Keratinocyte (primary cell): ENCODE data around the gene GALR3. TPM values are rescaled to one million over a fixed set of nuclear protein-coding genes. Genes with fewer than 3 reads are reported as not detected.

Source experiments
- DNase-seq: peaks from one replicate; pipeline ENCODE4 v3.0.0-alpha.2; 2011; ENCODE audit warnings: low read depth, missing footprints, low spot score
- FAIRE-seq: peaks from 2 replicates; lab custom pipeline; 2011; peaks lifted over from hg19 to GRCh38; lab: Jason Lieb, UNC
- H2AFZ ChIP-seq: 2 replicates; pipeline ENCODE4 v1.6.0; 2012; ENCODE audit warnings: low read length, control low read depth, inconsistent platforms; ENCODE audit not compliant: control insufficient read depth
- H3K27ac ChIP-seq: 2 replicates; pipeline ENCODE4 v1.5.1; 2011; ENCODE audit warnings: low read length; ENCODE audit not compliant: control insufficient read depth, insufficient read depth
- H3K27me3 ChIP-seq: 3 replicates; pipeline ENCODE4 v1.6.0; 2011; ENCODE audit warnings: low read length; ENCODE audit not compliant: control insufficient read depth, insufficient read depth; ENCODE audit errors: extremely low read depth
- H3K36me3 ChIP-seq, 2 experiments: 2 replicates in 1 of 2; 3 replicates in 1 of 2; pipeline ENCODE4 v1.5.1; 2011; ENCODE audit warnings: low read length in 2 of 2, mild to moderate bottlenecking in 1 of 2; ENCODE audit not compliant: control insufficient read depth in 2 of 2, insufficient read depth in 2 of 2; ENCODE audit errors: extremely low read depth in 1 of 2
- H3K4me1 ChIP-seq: 3 replicates; pipeline ENCODE4 v1.5.1; 2011; ENCODE audit warnings: low read length; ENCODE audit not compliant: control insufficient read depth, insufficient read depth; ENCODE audit errors: extremely low read depth
- H3K4me2 ChIP-seq: 3 replicates; pipeline ENCODE4 v1.6.0; 2011; ENCODE audit warnings: low read depth, low read length; ENCODE audit not compliant: control insufficient read depth, insufficient read depth; ENCODE audit errors: extremely low read depth
- H3K4me3 ChIP-seq, 3 experiments: fragments of 200-600 bp in 1 of 3; sonication (generic) in 1 of 3; 2 replicates in 2 of 3; 3 replicates in 1 of 3; pipeline ENCODE4 v1.5.1; 2011 to 2016; ENCODE audit warnings: low read length in 3 of 3, mild to moderate bottlenecking in 3 of 3, control low read depth in 2 of 3, inconsistent platforms in 1 of 3, low read depth in 1 of 3, mixed read lengths in 1 of 3, mixed run types in 1 of 3, moderate library complexity in 1 of 3; ENCODE audit not compliant: control insufficient read depth in 2 of 3, insufficient read depth in 2 of 3; ENCODE audit errors: extremely low read depth in 1 of 3
- H3K79me2 ChIP-seq: 2 replicates; pipeline ENCODE4 v1.6.0; 2012; ENCODE audit warnings: low read length; ENCODE audit not compliant: control insufficient read depth, insufficient read depth
- H3K9ac ChIP-seq: 3 replicates; pipeline ENCODE4 v1.6.0; 2011; ENCODE audit warnings: low read length; ENCODE audit not compliant: control insufficient read depth, insufficient read depth; ENCODE audit errors: extremely low read depth
- H3K9me1 ChIP-seq: 3 replicates; pipeline ENCODE4 v1.6.0; 2011; ENCODE audit warnings: low read length; ENCODE audit not compliant: control insufficient read depth, insufficient read depth; ENCODE audit errors: extremely low read depth
- H3K9me3 ChIP-seq: 2 replicates; pipeline ENCODE4 v1.5.1; 2012; ENCODE audit warnings: low read depth, low read length; ENCODE audit not compliant: control insufficient read depth
- H4K20me1 ChIP-seq: 3 replicates; pipeline ENCODE4 v1.6.0; 2011; ENCODE audit warnings: low read length; ENCODE audit not compliant: control insufficient read depth, insufficient read depth; ENCODE audit errors: extremely low read depth
- EZH2 ChIP-seq: IDR thresholded peaks from one replicate; pipeline ENCODE4 v1.6.1; 2012; ENCODE audit warnings: inconsistent platforms, mild to moderate bottlenecking, low read length, moderate library complexity
- dilution Hi-C: fragments of 300-500 bp; cut with MboI; formaldehyde crosslinking; loops from one replicate; pipeline ENCODE4 v1.7.0; 2020; ENCODE audit warnings: low sequenced_read_pairs; ENCODE audit not compliant: extremely low pct_ligation_motif_present
- polyA plus RNA-seq, 5 experiments: library from polyadenylated mRNA; depleted of rRNA in 3 of 5; stranded (reverse) in 3 of 5; stranded (forward) in 1 of 5; unstranded in 1 of 5; fragments of >200 nt; gene quantifications; 1 replicate in 1 of 5; 2 replicates in 3 of 5; 3 replicates in 1 of 5; pipeline versions ENCODE4 v1.2.1 to v1.2.3, GENCODE V29; 2011 to 2012; ENCODE audit warnings: missing spikeins in 2 of 5, low read depth in 1 of 5, low replicate concordance in 1 of 5
- TF ChIP-seq, protein P1 (sequence below), 3 experiments: IDR thresholded peaks in 1 of 3; conservative IDR thresholded peaks in 1 of 3; optimal IDR thresholded peaks in 1 of 3; 2 replicates in 2 of 3; 3 replicates in 1 of 3; pipeline versions ENCODE3 to v1.5.1; 2011; ENCODE audit warnings: low read length in 3 of 3, mild to moderate bottlenecking in 3 of 3, moderate library complexity in 2 of 3, control low read depth in 1 of 3, inconsistent platforms in 1 of 3; ENCODE audit not compliant: insufficient read depth in 2 of 3; ENCODE audit errors: extremely low read depth in 1 of 3

GALR3 gene
- polyA plus RNA-seq, 1 donor (not counting 4 experiments of a cell fraction or from before 2014, with no cell fraction given), result not detected

DNA sequence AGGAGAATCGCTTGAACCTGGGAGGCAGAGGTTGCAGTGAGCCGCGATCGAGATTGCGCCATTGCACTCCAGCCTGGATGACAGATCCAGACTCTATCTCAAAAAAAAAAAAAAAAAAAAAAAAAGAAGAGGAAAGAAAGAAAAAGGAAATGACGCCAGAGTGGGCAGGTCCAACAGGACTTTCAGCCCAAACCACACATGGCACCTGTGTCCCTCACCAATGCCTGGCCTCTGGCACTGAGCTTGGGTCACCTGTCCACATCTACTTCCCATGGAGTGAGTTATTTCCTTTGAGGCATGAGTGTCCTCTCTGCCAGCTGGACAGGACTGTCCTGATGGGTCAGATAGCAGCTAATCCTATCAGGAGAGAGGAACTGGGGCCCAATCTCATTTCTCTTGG, 30.7 kb upstream of the GALR3 start:
- dilution Hi-C loops, result no loop called here
- Histone ChIP-seq H3K9ac (no peak overlapping the region), H3K4me1 (peaks cover 2% of the 10 kb centered on the region), H3K36me3 (no peaks in the 10 kb centered on the region), H3K4me2 (no peak overlapping the region), H3K9me3 (no peaks in the 10 kb centered on the region), H3K4me3 (no peak overlapping the region), H4K20me1 (no peaks in the 10 kb centered on the region), H3K9me1 (no peaks in the 10 kb centered on the region), H3K27ac (no peak overlapping the region), H2AFZ (no peak overlapping the region), H3K79me2 (no peaks in the 10 kb centered on the region), H3K27me3 (no peaks in the 10 kb centered on the region)
- TF ChIP-seq, protein P1, sequence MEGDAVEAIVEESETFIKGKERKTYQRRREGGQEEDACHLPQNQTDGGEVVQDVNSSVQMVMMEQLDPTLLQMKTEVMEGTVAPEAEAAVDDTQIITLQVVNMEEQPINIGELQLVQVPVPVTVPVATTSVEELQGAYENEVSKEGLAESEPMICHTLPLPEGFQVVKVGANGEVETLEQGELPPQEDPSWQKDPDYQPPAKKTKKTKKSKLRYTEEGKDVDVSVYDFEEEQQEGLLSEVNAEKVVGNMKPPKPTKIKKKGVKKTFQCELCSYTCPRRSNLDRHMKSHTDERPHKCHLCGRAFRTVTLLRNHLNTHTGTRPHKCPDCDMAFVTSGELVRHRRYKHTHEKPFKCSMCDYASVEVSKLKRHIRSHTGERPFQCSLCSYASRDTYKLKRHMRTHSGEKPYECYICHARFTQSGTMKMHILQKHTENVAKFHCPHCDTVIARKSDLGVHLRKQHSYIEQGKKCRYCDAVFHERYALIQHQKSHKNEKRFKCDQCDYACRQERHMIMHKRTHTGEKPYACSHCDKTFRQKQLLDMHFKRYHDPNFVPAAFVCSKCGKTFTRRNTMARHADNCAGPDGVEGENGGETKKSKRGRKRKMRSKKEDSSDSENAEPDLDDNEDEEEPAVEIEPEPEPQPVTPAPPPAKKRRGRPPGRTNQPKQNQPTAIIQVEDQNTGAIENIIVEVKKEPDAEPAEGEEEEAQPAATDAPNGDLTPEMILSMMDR (optimal IDR thresholded peaks at IDR 0.05 in 1 of 3, IDR thresholded peaks at IDR 0.05 in 1 of 3, conservative IDR thresholded peaks at IDR 0.05 in 1 of 3; ENCODE audit: extremely low read depth in 1 of 3, insufficient read depth in 2 of 3, low read length in 3 of 3), result no peak
- TF ChIP-seq EZH2, result no peak
- no peak for FAIRE-seq
- DNase-seq, result no peak

- no peak for TF ChIP-seq EZH2
- TF ChIP-seq, protein P1 (optimal IDR thresholded peaks at IDR 0.05 in 1 of 3, IDR thresholded peaks at IDR 0.05 in 1 of 3, conservative IDR thresholded peaks at IDR 0.05 in 1 of 3; ENCODE audit: extremely low read depth in 1 of 3, insufficient read depth in 2 of 3, low read length in 3 of 3), result no peak
- Histone ChIP-seq H3K9me3 (no peaks in the 10 kb centered on the region), H4K20me1 (no peaks in the 10 kb centered on the region), H3K9me1 (no peaks in the 10 kb centered on the region), H3K4me2 (no peak overlapping the region), H3K27me3 (no peaks in the 10 kb centered on the region), H3K9ac (no peak overlapping the region), H2AFZ (no peak overlapping the region), H3K36me3 (no peaks in the 10 kb centered on the region), H3K27ac (no peak overlapping the region), H3K79me2 (no peaks in the 10 kb centered on the region), H3K4me3 (no peak overlapping the region), H3K4me1 (peaks cover 2% of the 10 kb centered on the region)
- DNase-seq (no peak), FAIRE-seq (no peak)
- dilution Hi-C loops, result no loop called here
These were observed 28.8 kb upstream of the GALR3 start for GRCh38 chr22:37794376-37794775.
